HG03442 (cell line): Measurements from ENCODE around the gene RASGRF2.

Experiments used
- ATAC-seq: cut with Tn5 transposase; IDR thresholded peaks from one replicate; pipeline ENCODE4 v1.9.1; 2021; ENCODE audit warnings: mild to moderate bottlenecking, moderate library complexity; ENCODE audit not compliant: unreplicated experiment

Gene RASGRF2

GRCh38 chr5:80941496-80941895 is 18.7 kb upstream of the RASGRF2 start:
- no peak for ATAC-seq

- no peak for ATAC-seq
These were observed 8.8 kb upstream of the RASGRF2 start for GRCh38 chr5:80951366-80951765.

- no peak for ATAC-seq
These were observed 6.6 kb upstream of the RASGRF2 start for GRCh38 chr5:80953587-80953986.

- ATAC-seq = no peak
These were observed 5.0 kb upstream of the RASGRF2 start for GRCh38 chr5:80955082-80955590.

- no peak for ATAC-seq
These were observed 3.9 kb upstream of the RASGRF2 start for GRCh38 chr5:80956272-80956671.

- ATAC-seq = no peak
These were observed 3.0 kb upstream of the RASGRF2 start for GRCh38 chr5:80957031-80957761.

- no peak for ATAC-seq
These were observed 1.5 kb upstream of the RASGRF2 start for GRCh38 chr5:80958616-80959015.

- no peak for ATAC-seq
These were observed 1.0 kb upstream of the RASGRF2 start for GRCh38 chr5:80959138-80959537.

- no peak for ATAC-seq
These were observed 590 bp downstream of the RASGRF2 start for GRCh38 chr5:80960531-80961375.

GRCh38 chr5:80961376-80962281 is 1.5 kb downstream of the RASGRF2 start:
- ATAC-seq = no peak

GRCh38 chr5:80962630-80963520 is 2.7 kb downstream of the RASGRF2 start:
- no peak for ATAC-seq

- no peak for ATAC-seq
These were observed 3.3 kb downstream of the RASGRF2 start for GRCh38 chr5:80963521-80963895.

- no peak for ATAC-seq
These were observed 3.9 kb downstream of the RASGRF2 start for GRCh38 chr5:80963966-80964481.

GRCh38 chr5:80964491-80964890 is 4.3 kb downstream of the RASGRF2 start:
- ATAC-seq = no peak

- no peak for ATAC-seq
These were observed 4.8 kb downstream of the RASGRF2 start for GRCh38 chr5:80964919-80965318.

- ATAC-seq = no peak
These were observed 7.5 kb downstream of the RASGRF2 start for GRCh38 chr5:80967500-80968181.

GRCh38 chr5:80973027-80973426 is 12.9 kb downstream of the RASGRF2 start:
- no peak for ATAC-seq

GRCh38 chr5:80975065-80975464 is 14.9 kb downstream of the RASGRF2 start:
- ATAC-seq = no peak

- ATAC-seq = no peak
These were observed 16.8 kb downstream of the RASGRF2 start for GRCh38 chr5:80976985-80977384.
